SHP77 treated with DMSO at 0.1 percent for 48 hours (cell line): Measurements from ENCODE around the gene FBXW11.
"Not testable (repeated sequence)": the region's sequence is repeated elsewhere in the genome, so short reads cannot be mapped to it uniquely, and the experiment has no call there.

ENCODE experiments used
- DNase-seq: peaks from one replicate; lab custom pipeline; 2025; lab: John Stamatoyannopoulos, UW

Gene FBXW11

DNA sequence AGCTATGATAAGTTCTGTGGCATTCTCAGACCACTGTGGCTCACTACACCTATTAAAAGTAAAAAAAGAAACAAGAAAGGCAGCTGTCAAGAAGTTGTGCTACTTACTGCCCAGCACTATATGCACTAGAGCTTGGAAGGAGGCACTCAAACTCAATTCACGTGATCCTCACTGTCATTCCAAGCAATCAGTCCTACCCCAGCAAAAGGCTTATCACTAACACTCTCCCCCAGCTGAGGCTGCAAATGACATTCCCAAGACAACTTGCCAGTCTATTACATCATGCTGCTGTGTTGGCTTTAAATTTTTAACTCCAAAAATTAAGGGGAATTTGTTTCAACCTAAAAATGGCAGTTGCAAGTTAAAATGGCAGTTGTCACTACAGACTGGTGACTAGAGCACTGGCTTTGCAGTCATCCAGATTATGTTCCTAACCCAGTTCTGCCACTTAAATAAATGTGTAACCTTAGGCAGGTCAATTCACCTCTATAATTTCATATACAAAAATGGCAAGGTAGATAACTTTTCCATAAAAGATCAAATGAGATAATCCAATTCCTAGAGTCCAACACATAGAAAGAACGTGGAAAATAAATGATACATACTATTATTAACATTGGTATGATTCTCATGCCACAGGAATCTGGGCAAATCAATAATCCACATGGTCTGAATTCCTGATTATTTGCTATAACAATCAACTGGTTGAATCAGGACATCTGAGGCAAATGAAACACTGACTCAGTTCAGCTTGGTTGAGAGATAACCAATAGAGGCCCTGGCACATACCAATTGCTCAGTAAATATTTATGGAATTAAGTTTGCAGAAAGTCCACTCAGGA is 52.4 kb downstream of the FBXW11 start:
- no peak for DNase-seq

DNA sequence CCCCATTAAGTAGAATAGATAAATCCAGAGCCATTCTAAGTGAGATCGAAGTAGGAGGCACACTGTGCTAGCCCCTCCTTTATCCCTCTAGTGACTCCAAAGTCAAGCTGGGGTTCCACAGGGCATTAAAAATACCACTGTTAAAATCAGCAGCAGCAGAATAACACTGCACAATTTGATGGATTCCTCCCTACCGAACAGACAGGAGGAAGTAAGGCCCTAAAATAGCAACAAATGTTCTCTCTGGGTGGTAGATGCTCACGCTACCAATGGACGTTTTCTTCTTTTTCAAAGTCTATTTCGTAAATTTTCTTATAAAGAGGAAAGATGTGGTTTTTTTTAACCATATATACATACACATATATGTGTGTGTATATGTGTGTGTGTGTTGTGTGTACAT is 54.4 kb downstream of the FBXW11 start:
- DNase-seq, result no peak

DNA sequence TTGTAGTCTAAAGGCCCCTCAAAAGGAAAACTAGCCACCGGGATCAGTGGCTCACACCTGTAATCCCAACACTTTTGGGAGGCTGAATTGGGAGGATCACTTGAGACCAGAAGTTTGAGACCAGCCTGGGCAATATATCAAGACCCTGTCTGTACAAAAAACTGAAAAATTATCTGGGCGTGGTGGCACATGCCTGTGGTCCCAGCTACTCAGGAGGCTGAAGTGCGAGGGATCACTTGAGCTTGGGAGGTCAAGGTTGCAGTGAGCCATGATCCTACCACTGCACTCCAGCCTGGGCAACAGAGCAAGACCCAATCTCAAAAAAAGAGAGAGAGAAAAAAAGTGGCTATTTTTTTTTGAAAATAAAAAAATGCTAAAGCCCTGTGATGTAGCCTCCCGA is 55.2 kb downstream of the FBXW11 start:
- DNase-seq, result no peak

DNA sequence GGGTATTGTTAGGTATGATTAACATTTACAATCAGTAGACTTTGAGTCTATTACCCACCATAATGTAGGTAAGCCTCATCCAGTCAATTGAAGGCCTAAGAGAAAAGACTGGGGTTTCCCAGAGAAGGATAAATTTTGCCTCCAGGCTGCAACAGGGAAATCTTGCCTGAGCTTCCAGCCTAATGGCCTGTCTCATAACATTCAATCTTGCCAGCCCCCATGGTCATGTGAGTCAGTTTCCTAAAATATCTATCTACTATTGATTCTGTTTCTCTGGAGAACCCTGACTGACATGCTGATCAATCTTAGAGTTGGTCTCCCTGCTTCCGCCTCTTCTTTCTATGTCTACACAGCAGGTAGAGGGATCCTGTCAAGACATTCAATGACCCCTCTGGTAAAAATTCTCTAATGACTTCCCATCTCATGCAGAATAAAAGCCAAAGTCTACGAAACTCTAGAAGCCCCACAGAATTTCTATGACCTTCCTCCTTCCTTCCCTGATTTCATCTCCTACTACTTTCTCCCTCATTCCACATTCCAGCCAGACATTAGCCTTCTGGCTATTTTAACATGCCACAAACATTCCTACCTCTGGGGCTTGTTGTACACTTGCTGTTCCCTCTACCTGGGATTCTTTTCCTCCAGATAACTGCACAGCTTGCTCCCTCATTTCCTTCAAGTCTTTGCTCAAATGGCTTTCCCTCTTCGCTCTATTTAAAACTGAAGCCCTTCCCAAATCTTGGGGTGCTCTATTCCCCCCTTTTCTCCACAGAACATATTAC is 60.2 kb downstream of the FBXW11 start:
- no peak for DNase-seq

DNA sequence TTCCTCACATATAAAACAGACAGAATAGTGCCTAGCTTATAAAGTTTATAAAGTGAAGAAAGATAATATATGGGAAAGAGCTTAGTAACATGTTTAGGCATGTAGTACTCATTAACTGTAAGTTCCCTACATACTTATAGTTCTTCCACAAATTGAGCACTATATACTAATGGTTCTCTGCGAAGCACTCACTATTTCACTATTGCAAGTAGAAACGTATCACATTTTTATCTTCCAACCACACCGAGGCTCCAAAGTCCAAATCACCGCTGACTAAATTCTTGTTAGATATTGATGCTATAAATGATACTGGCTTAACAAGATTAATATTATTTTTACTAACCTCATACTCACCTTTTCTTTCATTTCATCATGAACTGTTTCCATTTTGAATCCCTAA is 61.0 kb downstream of the FBXW11 start:
- no peak for DNase-seq

DNA sequence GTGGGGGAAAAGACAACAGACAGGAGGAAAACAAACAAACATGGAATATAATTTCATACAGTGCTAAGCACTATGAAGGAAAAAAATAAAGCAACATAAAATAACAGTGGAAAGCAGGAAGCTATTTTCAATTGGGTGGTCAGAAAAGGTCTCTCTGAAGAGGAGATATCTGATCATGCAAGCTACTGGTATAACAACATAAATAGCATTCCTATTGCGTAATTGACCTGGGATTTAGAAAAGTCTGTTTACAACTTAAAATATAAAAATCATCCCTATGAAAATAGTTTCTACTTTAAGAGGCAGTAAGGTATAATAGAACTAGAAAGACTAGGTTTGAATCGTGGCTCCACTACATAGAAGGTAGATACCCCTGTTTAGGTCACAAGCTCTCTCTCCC is 61.4 kb downstream of the FBXW11 start:
- no peak for DNase-seq

DNA sequence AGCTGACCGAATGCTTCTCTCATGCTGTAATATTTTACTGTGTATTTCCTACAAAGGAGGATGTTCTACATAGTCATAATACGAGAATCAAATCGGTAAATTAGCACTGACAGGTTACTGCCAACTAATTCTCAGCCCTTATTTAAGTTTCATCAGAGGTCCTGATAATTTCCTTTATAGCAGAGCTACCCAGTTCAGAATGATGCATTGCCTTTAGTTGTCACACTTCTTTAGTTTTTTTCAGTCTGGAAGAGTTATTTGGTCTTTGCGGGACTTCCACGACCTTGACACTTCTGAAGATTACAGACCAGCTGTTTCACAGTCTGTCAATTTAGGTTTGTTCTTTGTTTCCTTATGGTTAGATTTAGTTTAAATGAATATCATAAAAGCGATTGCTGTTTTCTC is 64.3 kb downstream of the FBXW11 start:
- DNase-seq, result not testable (repeated sequence)

DNA sequence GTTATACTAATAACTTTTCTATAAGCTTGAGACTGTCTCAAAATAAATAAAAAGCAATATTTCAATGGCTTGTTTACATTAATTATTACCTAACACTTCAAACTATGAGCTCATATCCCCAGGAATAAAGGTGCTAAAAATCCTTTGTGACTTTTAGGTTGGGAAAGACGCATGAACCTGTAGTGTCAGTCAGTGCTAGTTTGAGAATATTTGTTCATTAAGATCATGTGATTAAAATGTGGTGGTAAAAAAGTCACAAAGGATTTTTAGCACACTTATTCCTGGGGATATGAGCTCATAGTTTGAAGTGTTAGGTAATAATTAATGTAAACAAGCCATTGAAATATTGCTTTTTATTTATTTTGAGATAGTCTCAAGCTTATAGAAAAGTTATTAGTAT is 64.8 kb downstream of the FBXW11 start:
- DNase-seq, result not testable (repeated sequence)

DNA sequence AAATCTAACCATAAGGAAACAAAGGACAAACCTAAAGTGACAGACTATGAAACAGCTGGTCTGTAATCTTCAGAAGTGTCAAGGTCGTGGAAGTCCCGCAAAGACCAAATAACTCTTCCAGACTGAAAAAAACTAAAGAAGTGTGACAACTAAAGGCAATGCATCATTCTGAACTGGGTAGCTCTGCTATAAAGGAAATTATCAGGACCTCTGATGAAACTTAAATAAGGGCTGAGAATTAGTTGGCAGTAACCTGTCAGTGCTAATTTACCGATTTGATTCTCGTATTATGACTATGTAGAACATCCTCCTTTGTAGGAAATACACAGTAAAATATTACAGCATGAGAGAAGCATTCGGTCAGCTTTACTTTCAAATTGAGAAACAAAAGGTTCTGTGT is 65.2 kb downstream of the FBXW11 start:
- DNase-seq, result not testable (repeated sequence)

DNA sequence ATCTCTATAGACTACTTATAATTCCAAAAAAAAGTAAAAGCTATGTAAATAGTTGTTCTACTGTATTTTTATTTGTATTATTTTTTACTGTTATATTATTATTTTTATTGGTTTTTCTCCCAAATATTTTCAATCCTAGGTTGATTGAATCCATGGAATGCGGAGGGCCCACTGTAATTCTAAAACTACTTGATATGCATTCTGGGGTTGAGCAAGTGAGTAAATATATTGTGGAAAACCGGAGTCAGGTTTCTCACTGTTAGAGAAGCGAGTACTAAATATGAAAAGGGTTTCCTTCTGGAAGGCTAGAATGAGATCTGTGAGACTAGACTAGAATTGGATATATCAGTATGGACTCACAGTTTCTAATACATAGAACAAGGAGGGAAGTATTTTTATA is 66.5 kb downstream of the FBXW11 start:
- no peak for DNase-seq

DNA sequence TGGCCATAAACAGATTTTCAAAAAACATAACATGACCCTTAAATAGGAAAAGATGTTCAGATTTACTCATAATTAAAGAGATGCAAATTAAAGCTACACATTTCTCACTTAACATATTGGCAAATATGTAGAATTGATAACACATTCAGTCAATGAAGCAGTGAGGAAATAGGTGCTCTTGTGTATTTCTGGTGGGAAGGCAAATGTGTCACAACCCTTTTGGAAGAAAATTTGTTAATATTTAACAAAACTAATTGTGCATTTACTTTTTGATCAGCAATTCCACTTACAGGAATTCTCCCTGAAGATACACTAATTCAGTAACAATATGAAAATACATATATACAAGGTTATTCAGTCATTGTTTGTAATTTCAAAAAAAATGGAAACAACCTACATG is 68.1 kb downstream of the FBXW11 start:
- no peak for DNase-seq

DNA sequence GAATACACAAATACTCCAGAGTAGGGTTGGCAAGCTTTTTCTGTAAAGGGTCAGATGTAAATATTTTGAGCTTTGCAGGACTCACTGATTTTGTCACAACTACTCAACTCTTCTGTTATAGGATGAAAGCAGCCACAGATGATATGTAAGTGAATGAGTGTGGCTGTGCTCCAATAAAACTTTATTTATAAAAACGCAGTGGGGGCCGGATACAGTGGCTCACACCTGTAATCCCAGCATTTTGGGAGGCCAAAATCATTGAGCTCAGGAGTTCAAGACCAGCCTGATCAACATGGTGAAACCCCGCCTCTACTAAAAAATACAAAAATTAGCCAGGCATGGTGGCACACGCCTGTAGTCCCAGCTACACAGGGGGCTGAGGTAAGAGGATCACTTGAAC is 69.1 kb downstream of the FBXW11 start:
- DNase-seq, result no peak

DNA sequence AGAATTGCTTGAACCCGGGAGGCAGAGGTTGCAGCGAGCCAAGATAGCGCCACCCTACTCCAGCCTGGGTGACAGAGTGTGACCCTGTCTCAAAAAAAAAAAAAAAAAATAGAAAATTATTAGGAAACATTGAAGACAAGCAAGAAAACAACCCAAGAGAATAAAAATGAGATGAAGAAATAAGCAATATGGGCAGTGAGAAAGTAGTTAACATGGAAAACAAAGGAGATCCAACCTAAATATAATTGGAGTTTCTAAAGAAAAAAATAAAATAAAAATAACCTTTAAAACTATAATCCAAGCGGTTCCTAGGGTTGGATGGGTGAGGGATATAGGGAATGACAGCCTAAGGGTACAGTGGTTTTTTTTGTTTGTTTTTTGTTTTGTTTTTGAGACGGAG is 71.9 kb downstream of the FBXW11 start:
- DNase-seq, result no peak

DNA sequence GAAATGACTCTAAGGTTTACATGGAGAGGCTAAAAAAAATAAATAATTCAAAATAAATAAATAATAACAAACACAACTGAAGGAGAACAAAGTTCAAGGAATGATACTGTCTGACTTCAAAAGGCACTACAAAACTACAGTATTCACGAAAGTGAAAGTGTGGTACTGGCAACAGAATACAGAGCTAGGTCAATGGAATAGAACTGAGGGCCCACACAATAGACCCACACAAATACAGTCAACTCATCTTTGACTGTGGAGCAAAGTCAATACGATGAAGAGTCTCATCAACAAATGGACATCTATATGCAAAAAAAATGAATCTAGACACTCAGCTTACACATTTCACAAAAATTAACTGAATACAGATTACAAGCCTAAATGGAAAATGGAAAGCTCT is 75.3 kb downstream of the FBXW11 start:
- DNase-seq, result no peak

DNA sequence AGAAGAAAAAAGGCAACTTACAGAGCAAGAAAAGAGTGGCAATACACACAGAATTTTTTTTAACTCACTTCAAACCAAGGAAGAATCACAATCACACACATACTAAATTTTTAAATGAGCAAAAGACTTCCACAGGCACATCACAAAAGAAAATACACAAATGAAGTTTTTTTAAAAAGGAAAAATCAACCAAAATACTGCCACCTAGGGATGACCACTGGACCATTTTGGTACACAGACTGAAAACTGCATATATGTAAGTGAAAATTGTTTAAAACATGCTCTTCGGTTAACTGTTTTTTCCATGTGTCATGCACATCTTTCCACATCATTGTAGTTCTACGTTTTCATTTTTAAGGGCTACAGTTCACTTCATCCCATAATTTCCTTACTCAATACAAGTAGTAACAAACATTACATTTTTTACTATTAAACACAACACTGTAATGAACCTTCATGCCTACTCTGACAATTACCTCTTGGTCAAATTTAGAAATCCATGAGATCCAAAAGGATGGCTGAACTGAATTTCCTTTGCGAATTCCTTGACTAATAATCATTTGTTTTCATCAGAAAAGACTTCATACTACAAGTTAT is 79.0 kb downstream of the FBXW11 start:
- no peak for DNase-seq

DNA sequence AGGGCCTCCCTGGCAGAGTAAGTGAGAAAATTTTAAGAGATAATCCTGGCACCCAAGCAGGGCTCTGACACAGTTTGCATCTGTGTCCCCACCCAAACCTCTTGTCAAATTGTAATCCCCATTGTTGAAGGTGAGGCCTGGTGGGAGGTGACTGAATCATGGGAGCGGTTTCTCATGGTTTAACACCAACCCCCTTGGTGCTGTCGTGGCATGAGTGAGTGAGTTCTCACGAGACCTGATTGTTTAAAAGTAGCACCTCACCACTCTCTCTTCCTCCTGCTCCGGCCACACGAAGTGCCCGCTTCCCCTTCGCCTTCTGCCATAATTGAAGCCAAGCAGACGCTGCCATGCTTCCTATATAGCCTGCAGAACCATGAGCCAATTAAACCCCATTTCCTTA is 80.1 kb downstream of the FBXW11 start:
- DNase-seq, result no peak

DNA sequence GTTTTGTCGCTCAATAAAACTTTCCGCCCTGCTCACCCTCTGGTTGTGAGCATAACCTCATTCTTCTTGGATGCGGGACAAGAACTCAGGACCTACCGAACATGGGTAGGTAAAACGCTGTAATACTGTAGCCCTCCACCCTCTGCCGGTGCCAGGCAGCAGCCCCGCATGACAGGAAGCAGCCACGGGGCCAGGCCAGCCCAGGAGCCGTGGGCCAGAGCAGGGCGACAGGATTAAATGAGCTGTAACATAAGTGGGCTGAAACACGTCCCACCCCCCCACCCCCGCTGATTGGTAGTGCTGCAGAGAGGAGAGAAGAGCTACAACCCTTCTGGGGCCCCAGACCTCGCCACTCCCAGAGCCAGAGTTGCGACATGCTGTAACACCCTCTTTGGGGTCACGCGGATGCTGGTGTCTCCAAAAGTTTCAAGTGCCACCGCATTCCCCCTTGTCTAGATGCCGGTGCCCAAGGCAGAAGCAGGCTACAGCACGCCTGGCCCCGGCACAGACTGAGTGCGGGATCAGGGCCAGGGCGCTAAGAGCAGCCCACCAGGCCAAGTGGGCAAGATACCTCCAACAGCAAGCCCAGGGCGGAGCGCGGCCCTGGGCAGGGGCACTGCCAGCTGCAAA is 81.8 kb downstream of the FBXW11 start:
- DNase-seq, result no peak

DNA sequence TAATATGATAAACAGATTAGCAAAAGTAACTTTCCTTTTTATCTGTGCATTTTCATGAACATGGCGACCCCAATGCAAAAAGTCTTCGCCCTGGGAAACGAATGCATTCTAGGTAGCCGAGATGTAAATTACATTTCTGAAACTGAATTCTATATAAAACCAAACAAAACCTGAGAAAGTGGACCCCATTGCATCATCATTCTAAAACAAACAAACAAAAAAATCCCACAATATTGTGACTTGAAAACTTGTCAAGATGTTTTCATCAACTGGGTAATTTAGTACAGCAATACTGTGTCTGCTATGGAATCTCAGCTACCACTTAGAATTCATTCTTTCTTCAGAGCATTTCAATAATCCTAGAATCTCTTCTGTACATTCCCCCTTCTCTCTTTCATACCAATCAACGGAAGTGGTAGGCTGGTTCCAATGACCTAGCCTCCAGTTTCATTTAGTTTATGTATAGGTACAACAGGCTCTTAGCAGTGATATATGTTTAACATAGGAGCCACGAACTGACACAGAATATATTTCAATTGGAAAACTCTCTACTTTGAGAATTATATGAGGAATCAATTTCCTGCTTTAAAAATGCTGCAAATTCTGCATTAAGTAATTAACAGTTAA is 85.6 kb downstream of the FBXW11 start:
- DNase-seq, result no peak

DNA sequence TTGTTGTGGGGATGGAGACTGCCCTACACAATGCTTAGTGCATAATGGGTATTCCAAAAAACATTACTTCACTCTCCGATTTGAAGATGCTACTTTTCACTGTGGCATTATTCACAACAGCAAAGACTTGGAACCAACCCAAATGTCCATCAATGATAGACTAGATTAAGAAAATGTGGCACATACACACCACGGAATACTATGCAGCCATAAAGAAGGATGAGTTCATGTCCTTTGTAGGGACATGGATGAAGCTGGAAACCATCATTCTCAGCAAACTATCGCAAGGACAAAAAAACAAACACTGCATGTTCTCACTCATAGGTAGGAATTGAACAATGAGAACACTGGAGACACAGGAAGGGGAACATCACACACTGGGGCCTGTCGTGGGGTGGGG is 90.7 kb downstream of the FBXW11 start:
- not testable (repeated sequence) for DNase-seq

DNA sequence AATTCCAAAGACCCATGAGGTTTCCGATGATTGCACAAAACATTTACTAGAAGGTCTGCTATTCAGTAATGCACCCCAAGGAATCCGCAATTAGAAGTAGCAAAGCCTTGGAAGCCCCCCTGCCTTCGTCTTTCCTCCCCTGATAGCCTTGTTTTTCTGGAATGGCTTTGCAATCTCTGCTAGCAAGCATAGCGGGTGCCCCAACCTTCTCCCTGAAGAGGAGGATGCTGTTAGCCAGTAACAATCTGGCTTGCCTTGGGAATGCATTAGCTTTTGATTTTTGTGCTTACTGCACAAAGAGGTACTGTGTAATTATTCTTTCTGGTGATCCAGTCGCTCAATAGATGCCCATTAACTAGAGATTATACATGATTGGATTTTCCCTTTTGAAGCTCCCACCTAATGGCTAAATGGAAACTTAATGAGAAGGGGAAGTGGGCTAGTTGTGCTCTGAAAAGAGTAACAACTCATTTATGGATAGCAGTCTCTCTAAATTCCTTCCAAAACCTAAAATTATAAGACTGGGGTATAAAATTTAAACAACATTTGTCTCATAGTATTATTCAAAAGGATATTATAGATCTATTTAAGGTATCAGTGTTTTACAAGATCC is 91.6 kb downstream of the FBXW11 start:
- no peak for DNase-seq

DNA sequence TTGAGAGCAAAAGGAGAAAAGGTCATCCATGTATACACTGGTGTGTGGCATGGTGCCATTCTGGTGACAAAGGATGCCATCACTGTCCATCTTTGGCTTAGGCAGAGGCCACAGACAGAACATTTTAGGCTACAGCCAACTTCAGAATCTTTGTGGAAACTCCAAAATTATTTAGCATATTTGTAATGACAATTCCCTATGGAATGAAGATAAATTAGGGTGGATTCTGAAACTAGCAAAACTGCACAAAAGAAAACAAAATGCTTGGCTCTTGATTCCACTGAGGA is 92.5 kb downstream of the FBXW11 start:
- no peak for DNase-seq

DNA sequence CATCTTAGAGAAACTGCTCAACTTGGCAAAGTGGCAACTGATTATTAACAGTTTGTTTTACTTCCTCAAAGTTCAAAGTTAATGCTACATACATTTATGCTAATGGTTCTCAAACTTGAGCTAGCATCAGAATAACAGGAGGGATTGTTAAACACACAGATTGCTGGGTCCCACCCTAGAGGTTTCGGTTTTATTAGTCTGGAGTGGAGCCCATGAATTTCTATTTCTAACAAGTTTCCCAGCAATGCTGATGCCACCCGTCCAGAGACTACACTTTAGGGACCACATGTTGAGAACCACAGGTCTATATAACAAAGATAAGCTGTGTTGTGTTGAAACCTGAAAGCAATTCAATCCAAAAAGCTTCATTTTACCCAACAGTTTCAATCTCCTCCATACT is 95.3 kb downstream of the FBXW11 start:
- DNase-seq, result no peak
